DMS79 (cell line): Measurements from ENCODE around the gene EHD3.

Source experiments
- DNase-seq: peaks from one replicate; lab custom pipeline; 2025; lab: John Stamatoyannopoulos, UW

EHD3 gene

GRCh38 chr2:31294196-31294595, 60.2 kb downstream of the EHD3 start:
- no peak for DNase-seq

- no peak for DNase-seq
Measured at GRCh38 chr2:31296641-31297287, 62.8 kb downstream of the EHD3 start.

- DNase-seq: no peak
Measured at GRCh38 chr2:31297751-31298150, 63.8 kb downstream of the EHD3 start.

- no peak for DNase-seq
Measured at GRCh38 chr2:31299547-31299946, 65.6 kb downstream of the EHD3 start.

GRCh38 chr2:31300309-31300708, 66.4 kb downstream of the EHD3 start:
- no peak for DNase-seq

GRCh38 chr2:31302940-31303563, 69.1 kb downstream of the EHD3 start:
- no peak for DNase-seq

- DNase-seq: no peak
Measured at GRCh38 chr2:31304816-31305215, 70.9 kb downstream of the EHD3 start.

GRCh38 chr2:31312898-31313297, 78.9 kb downstream of the EHD3 start:
- DNase-seq: no peak

GRCh38 chr2:31314761-31315160, 80.8 kb downstream of the EHD3 start:
- DNase-seq: no peak

GRCh38 chr2:31317396-31317795, 83.4 kb downstream of the EHD3 start:
- no peak for DNase-seq

GRCh38 chr2:31318361-31319336, 84.7 kb downstream of the EHD3 start:
- no peak for DNase-seq
